Tibial nerve (tissue), 4 donors: Measurements from ENCODE around the gene ZNF530.

Source experiments
- CTCF ChIP-seq, 5 experiments: fragments of 200-600 bp in 3 of 5; fragments of 450-650 bp in 2 of 5; sonication (generic) in 3 of 5; IDR thresholded peaks; one replicate each; pipeline ENCODE4 v1.5.1; 2016 to 2019; ENCODE audit warnings: antibody characterized with exemption in 5 of 5, mild to moderate bottlenecking in 3 of 5, moderate library complexity in 2 of 5
- EP300 ChIP-seq, 2 donors: sonication (generic); formaldehyde crosslinking; IDR thresholded peaks; one replicate each; pipeline ENCODE4 v1.6.1; 2017; ENCODE audit warnings: antibody characterized with exemption in 2 of 2, mild to moderate bottlenecking in 1 of 2
- POLR2A ChIP-seq, 2 donors: fragments of 450-650 bp; IDR thresholded peaks; one replicate each; pipeline ENCODE4 v1.6.1; 2017; ENCODE audit warnings: antibody characterized with exemption in 2 of 2, mild to moderate bottlenecking in 2 of 2, moderate library complexity in 2 of 2

DNA sequence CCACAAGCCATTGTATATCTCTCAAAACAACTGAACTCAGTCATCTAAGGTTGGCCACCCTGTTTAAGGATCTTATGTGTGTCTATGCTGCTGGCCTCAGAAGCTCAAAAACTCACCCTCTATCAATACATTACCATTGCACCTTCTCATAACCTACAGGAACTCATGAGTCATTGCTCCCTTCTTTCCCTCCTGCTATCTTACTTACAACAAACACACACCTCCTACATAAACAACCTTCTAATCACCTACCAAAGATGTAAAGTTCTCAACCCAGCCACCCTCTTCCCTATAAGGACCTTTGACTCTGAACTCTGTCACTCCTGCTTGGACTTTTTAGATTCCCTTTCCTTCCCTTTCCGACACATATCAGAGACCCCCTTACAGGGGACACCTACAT is 55.8 kb downstream of the ZNF530 start:
- TF ChIP-seq EP300 (IDR thresholded peaks at IDR 0.05) = no peak
- TF ChIP-seq CTCF (IDR thresholded peaks at IDR 0.05) = no peak
- TF ChIP-seq POLR2A (IDR thresholded peaks at IDR 0.05) = no peak
